ENCODE data around the gene CFAP157. TPM values are rescaled to one million over a fixed set of nuclear protein-coding genes. Genes with fewer than 3 reads are reported as not detected.

CFAP157 gene
- total RNA-seq, 1 donor from 2014 or later = 0.34 TPM

DNA sequence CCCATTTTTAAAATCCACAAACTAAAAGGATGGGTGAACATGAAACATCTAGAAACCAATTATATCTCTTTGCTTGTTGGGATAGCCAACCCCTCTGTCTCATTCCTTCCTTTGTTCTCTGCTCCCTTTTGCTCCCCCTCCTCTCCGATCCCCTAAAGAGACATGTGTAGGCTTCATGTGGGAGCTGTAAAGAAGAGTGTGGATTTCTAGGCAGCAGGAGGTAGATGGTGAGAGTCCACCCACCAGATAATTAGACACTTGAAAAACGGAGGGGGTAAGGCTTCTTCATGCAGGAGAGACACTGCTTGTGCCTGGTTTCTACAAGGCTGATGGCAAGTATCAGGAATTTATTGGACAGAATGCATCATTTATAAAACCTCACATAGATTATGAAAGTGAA, 27.3 kb upstream of the CFAP157 start:
- Mint-ChIP-seq H3K27me3 (ENCODE audit: low read depth) (no peaks in the 10 kb centered on the region), H3K4me1 (no peaks in the 10 kb centered on the region), H3K9me3 (no peaks in the 10 kb centered on the region), H3K27ac (no peak overlapping the region), H3K4me3 (no peak overlapping the region), H3K36me3 (peaks cover 54% of the 10 kb centered on the region)
- DNase-seq (ENCODE audit: low spot score in 2 of 2, unreplicated experiment in 2 of 2) = no peak
- no peak for TF ChIP-seq CTCF (IDR thresholded peaks at IDR 0.05; ENCODE audit: unreplicated experiment)

- DNase-seq (ENCODE audit: low spot score in 2 of 2, unreplicated experiment in 2 of 2) = no peak
- Mint-ChIP-seq H3K4me3 (no peak overlapping the region), H3K4me1 (no peaks in the 10 kb centered on the region), H3K27ac (no peak overlapping the region), H3K27me3 (ENCODE audit: low read depth) (no peaks in the 10 kb centered on the region), H3K9me3 (no peaks in the 10 kb centered on the region), H3K36me3 (peaks cover 56% of the 10 kb centered on the region)
- TF ChIP-seq CTCF (IDR thresholded peaks at IDR 0.05; ENCODE audit: unreplicated experiment) = no peak
Measured at GRCh38 chr9:127680226-127680625, 26.6 kb upstream of the CFAP157 start.

GRCh38 chr9:127680846-127681245, 25.9 kb upstream of the CFAP157 start:
- Mint-ChIP-seq H3K36me3 (peaks cover 53% of the 10 kb centered on the region), H3K4me1 (peaks cover under 1% of the 10 kb centered on the region), H3K4me3 (no peak overlapping the region), H3K27ac (no peak overlapping the region), H3K9me3 (no peaks in the 10 kb centered on the region), H3K27me3 (ENCODE audit: low read depth) (no peaks in the 10 kb centered on the region)
- no peak for TF ChIP-seq CTCF (IDR thresholded peaks at IDR 0.05; ENCODE audit: unreplicated experiment)
- no peak for DNase-seq (ENCODE audit: low spot score in 2 of 2, unreplicated experiment in 2 of 2)

GRCh38 chr9:127682351-127683136, 24.2 kb upstream of the CFAP157 start:
- Mint-ChIP-seq H3K4me1 (peaks cover 10% of the 10 kb centered on the region), H3K4me3 (no peak overlapping the region), H3K27ac (no peak overlapping the region), H3K9me3 (no peaks in the 10 kb centered on the region), H3K27me3 (ENCODE audit: low read depth) (no peaks in the 10 kb centered on the region), H3K36me3 (peaks cover 51% of the 10 kb centered on the region)
- no peak for DNase-seq (ENCODE audit: low spot score in 2 of 2, unreplicated experiment in 2 of 2)
- TF ChIP-seq CTCF (IDR thresholded peaks at IDR 0.05; ENCODE audit: unreplicated experiment) = no peak

- H3K9me3 Mint-ChIP-seq = no peaks in the 10 kb centered on the region
- H3K27ac Mint-ChIP-seq = no peak overlapping the region
- no peak for DNase-seq (ENCODE audit: low spot score in 2 of 2, unreplicated experiment in 2 of 2)
- no peak overlapping the region for H3K4me3 Mint-ChIP-seq
- peaks cover 10% of the 10 kb centered on the region for H3K4me1 Mint-ChIP-seq
- peaks cover 46% of the 10 kb centered on the region for H3K36me3 Mint-ChIP-seq
- TF ChIP-seq CTCF (IDR thresholded peaks at IDR 0.05; ENCODE audit: unreplicated experiment) = no peak
- no peaks in the 10 kb centered on the region for H3K27me3 Mint-ChIP-seq (ENCODE audit: low read depth)
Measured at GRCh38 chr9:127683723-127684122, 23.1 kb upstream of the CFAP157 start.

Data from mesothelial cell of epicardium (in vitro differentiated cells).